GM21447 (cell line): ENCODE measurements around the gene ADORA3.
A peak's percentile ranks its signal among the peaks of the same experiment; 100 is the strongest.

Experiments
- ATAC-seq: cut with Tn5 transposase; IDR thresholded peaks from one replicate; pipeline ENCODE4 v1.9.1; 2021; ENCODE audit not compliant: unreplicated experiment

ADORA3 gene

GRCh38 chr1:111509997-111510375 lies 6.6 kb upstream of the ADORA3 start:
- no peak for ATAC-seq

DNA sequence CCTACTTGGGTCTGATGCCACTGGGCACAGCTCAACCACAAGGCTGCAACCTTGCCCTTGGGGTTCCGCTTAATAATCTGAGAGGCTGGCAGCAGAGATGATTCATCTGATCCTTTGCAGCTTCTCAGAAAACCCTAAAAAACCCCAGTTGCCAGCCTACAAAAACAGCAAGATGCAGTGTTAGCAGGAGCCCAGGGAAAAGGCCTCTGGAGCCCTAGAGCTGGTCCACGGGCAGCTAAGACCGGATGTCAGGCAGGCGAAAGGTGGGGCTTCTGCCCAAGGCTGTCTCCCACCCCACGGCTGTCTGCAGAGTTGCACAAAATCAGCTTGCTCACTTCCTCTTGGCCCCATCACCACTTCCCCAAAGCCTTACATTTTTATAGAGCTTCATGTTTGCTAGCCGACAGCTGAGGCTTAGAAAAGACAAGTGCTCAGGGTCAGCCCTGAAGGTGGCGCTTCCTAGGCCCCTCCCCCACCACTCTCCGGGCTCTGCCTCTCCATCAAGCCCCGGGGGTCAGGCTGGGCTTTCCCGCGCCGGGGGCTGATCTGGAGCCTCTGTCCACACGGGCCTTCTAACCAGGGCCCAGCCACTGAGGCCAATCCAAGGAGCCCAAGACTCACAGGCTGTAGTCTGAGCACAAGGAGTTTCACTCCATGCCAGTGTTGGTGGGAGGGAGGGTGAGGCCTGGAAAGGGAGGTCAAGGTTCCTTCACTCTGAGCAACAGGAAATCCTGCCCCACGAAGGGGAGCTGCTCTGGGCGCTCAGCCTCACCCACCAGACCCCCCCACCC lies 4.2 kb upstream of the ADORA3 start:
- ATAC-seq, result peak; percentile 49

- no peak for ATAC-seq
Observed at GRCh38 chr1:111506561-111506960, 3.1 kb upstream of the ADORA3 start.

GRCh38 chr1:111505641-111506119 lies 2.2 kb upstream of the ADORA3 start:
- ATAC-seq, result peak; percentile 59

GRCh38 chr1:111504097-111504496 lies 664 bp upstream of the ADORA3 start:
- no peak for ATAC-seq

GRCh38 chr1:111501645-111502044 lies 1.8 kb downstream of the ADORA3 start:
- ATAC-seq, result no peak

- ATAC-seq, result no peak
Observed at GRCh38 chr1:111499026-111499785, 4.2 kb downstream of the ADORA3 start.

GRCh38 chr1:111497592-111497991 lies 5.8 kb downstream of the ADORA3 start:
- no peak for ATAC-seq

GRCh38 chr1:111496398-111496797 lies 7.0 kb downstream of the ADORA3 start:
- no peak for ATAC-seq

- ATAC-seq, result no peak
Observed at GRCh38 chr1:111491070-111491469, 12.4 kb downstream of the ADORA3 start.

GRCh38 chr1:111490220-111490619 lies 13.2 kb downstream of the ADORA3 start:
- ATAC-seq, result no peak

GRCh38 chr1:111489604-111490003 lies 13.8 kb downstream of the ADORA3 start:
- ATAC-seq, result no peak

DNA sequence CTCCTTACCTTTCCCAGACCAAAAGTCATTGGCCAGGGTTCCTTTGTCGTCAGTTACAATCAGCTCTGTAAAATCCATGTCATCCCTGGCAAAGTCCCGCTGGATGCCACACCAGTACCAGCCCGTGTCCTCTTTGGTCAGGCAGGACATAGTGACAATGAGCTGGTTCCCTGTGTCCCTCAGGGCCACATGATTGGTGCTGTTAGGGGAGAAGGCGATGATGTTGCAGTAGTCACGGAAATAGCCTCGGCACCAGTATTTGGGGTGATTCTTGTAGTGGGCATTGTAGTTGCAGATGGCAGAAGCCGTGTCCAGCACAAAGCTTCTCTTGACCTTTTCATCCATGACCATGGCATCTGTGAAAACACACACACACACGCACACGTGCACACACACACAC lies 14.8 kb downstream of the ADORA3 start:
- ATAC-seq, result no peak

- no peak for ATAC-seq
Observed at GRCh38 chr1:111487133-111487532, 16.3 kb downstream of the ADORA3 start.

GRCh38 chr1:111486431-111486830 lies 17.0 kb downstream of the ADORA3 start:
- no peak for ATAC-seq

- no peak for ATAC-seq
Observed at GRCh38 chr1:111484391-111485026, 18.9 kb downstream of the ADORA3 start.

GRCh38 chr1:111483876-111484275 lies 19.6 kb downstream of the ADORA3 start:
- no peak for ATAC-seq

- no peak for ATAC-seq
Observed at GRCh38 chr1:111483166-111483565, 20.3 kb downstream of the ADORA3 start.

GRCh38 chr1:111481387-111482221 lies 21.8 kb downstream of the ADORA3 start:
- no peak for ATAC-seq

DNA sequence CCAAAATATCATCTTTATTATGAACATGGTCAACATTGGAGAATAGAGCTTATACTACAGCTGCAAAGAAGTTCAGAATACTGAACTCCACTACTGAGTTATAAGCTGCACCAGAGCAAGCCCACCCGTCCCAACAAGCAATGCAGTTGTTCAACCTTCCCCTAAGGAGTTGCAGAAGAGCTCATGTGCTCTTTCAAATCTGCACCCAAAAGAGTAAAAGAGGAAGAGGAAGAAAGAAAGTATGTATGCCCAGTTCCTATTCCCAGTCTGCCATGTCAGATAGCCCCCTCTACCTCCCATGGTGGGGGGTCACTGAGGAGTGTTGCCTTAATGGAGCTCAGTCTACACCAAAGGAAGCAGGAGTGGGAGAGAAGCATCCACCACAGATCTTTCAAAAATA lies 22.8 kb downstream of the ADORA3 start:
- ATAC-seq, result no peak

GRCh38 chr1:111476761-111477309 lies 26.6 kb downstream of the ADORA3 start:
- ATAC-seq, result peak; percentile 77
